GM12878 (cell line): ENCODE data around the gene HCFC1. TPM values are rescaled to one million over a fixed set of nuclear protein-coding genes. Genes with fewer than 3 reads are reported as not detected.
A peak's percentile ranks its signal among the peaks of the same experiment; 100 is the strongest.

Experiments used
- BMI1 ChIP-seq: fragments of 450-650 bp; IDR thresholded peaks from 2 replicates; pipeline ENCODE4 v1.6.1; 2016; ENCODE audit warnings: mild to moderate bottlenecking, moderate library complexity, borderline replicate concordance
- CHD4 ChIP-seq: fragments of 200-600 bp; sonication (generic); IDR thresholded peaks from 2 replicates; pipeline ENCODE4 v1.6.1; 2016; ENCODE audit warnings: mild to moderate bottlenecking
- DPF2 ChIP-seq: fragments of 450-650 bp; IDR thresholded peaks from 2 replicates; pipeline ENCODE4 v1.6.1; 2017; ENCODE audit warnings: mild to moderate bottlenecking
- FOS ChIP-seq: IDR thresholded peaks from 3 replicates; pipeline ENCODE4 v1.6.1; 2011; ENCODE audit warnings: borderline replicate concordance; ENCODE audit not compliant: insufficient read length; ENCODE audit errors: extremely low read depth
- GATAD2B ChIP-seq: fragments of 450-650 bp; conservative IDR thresholded peaks from 2 replicates; pipeline ENCODE4 v1.6.1; 2017; ENCODE audit warnings: low read depth, mild to moderate bottlenecking, moderate library complexity
- HCFC1 ChIP-seq: fragments of 150-350 bp; IDR thresholded peaks from 2 replicates; pipeline ENCODE4 v1.6.1; 2014; ENCODE audit warnings: low read length
- HDAC2 ChIP-seq: fragments of 200-600 bp; sonication (generic); IDR thresholded peaks from 2 replicates; pipeline ENCODE4 v1.6.1; 2017
- MEF2B ChIP-seq: fragments of 450-650 bp; IDR thresholded peaks from 2 replicates; pipeline ENCODE4 v1.6.1; 2018; ENCODE audit warnings: mild to moderate bottlenecking, moderate library complexity; ENCODE audit not compliant: partially characterized antibody, poor library complexity, severe bottlenecking
- NBN ChIP-seq: fragments of 450-650 bp; IDR thresholded peaks from 2 replicates; pipeline ENCODE4 v1.6.1; 2016
- POLR2AphosphoS5 ChIP-seq: IDR thresholded peaks from 2 replicates; pipeline ENCODE4 v1.6.1; 2011; ENCODE audit warnings: mild to moderate bottlenecking, low read length, inconsistent platforms
- SRF ChIP-seq, 2 experiments: IDR thresholded peaks; 2 replicates each; pipeline ENCODE4 v1.6.1; 2011; ENCODE audit warnings: low read depth in 2 of 2, low read length in 2 of 2, mild to moderate bottlenecking in 1 of 2, moderate library complexity in 1 of 2
- ZNF207 ChIP-seq: fragments of 450-650 bp; IDR thresholded peaks from 2 replicates; pipeline ENCODE4 v1.6.1; 2014; ENCODE audit warnings: antibody characterized with exemption, mild to moderate bottlenecking, borderline replicate concordance
- polyA plus RNA-seq, 11 experiments: library from polyadenylated mRNA; depleted of rRNA in 4 of 11; unstranded in 6 of 11; stranded (reverse) in 5 of 11; fragments of >200 nt; fragmentation: Nextera tagmentation in 4 of 11; fragmentation: Illumina TruSeq in 1 of 11; extraction: Ambion mirVana in 4 of 11; extraction: Trizol in 1 of 11; gene quantifications; 1 replicate in 1 of 11; 2 replicates in 10 of 11; pipeline versions ENCODE4 v1.2.1 to v1.2.3, GENCODE V29; 2011 to 2016; ENCODE audit warnings: inconsistent platforms in 2 of 11, missing spikeins in 2 of 11, low read depth in 1 of 11
- total RNA-seq, 4 experiments: library from RNA; depleted of rRNA in 3 of 4; stranded (reverse); fragments of >200 nt in 3 of 4; fragmentation: Illumina TruSeq in 1 of 4; extraction: Trizol in 1 of 4; gene quantifications; 2 replicates each; pipeline versions ENCODE4 v1.2.1 to v1.2.3, GENCODE V29; 2013 to 2021
- TF ChIP-seq, protein P1 (sequence below): fragments of 450-650 bp; IDR thresholded peaks from 2 replicates; pipeline ENCODE4 v1.6.1; 2016; ENCODE audit warnings: mild to moderate bottlenecking
- TF ChIP-seq, protein P2 (sequence below): fragments of 450-650 bp; IDR thresholded peaks from 2 replicates; pipeline ENCODE4 v1.6.1; 2018; ENCODE audit warnings: mild to moderate bottlenecking, low read depth, moderate library complexity; ENCODE audit not compliant: partially characterized antibody
- TF ChIP-seq, protein P3 (sequence below): IDR thresholded peaks from 2 replicates; pipeline ENCODE4 v1.6.1; 2012; ENCODE audit warnings: low read depth, low read length, improper control_type of control experiment
- TF ChIP-seq, protein P4 (sequence below): IDR thresholded peaks from 2 replicates; pipeline ENCODE4 v1.6.1; 2012; ENCODE audit warnings: low read depth, low read length, improper control_type of control experiment

Gene HCFC1
- total and polyA plus RNA-seq, 10 of the 15 experiments (the other 5 are each of a cell fraction or from before 2014, with no cell fraction given), result 3.9 to 92.7 (median 23.5) TPM

DNA sequence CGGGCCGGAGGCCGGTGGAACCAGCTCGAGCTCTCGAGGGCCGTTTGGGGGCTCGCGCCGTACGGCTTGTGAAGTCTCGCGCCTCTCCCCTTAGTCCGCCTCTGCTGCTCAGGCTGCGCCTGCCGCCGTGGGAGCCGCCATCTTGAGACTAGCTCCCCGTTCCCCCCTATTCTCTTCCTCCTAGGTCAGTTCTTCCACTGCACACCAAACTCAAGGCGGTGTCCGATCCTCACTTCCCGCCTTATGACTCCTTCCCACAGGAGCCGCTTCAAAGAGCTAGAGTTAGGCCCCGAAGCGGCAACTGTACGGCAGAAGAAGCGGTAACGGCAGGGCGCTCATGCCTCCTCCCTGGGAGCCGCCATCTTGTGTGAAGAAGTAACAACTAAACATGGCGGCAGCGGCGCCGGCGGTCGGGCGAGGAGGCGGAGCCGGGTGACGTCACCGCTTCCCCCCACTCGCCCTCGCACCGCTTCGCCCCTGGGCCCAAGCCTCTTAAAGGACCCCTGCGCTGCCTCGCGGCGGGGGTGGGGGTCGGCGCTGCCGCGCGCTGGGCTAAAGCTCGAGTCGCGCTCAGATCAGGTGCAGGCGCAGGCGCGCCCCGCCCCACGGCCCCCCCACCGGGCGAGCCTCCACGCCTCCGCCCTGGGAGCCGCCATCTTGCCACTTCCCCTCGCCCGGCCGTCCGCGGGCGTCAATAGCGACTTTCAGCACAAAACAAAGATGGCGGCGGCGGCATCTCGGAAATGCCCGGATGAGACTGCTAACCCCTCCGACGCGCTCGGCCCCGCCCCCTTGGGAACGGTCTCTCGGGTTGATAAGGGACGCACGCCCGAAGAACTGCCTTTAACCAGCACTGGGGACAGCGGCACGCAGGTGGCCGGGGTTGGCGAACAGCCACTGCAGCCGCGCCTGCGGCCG is at the start of gene HCFC1 (continued):
- TF ChIP-seq, protein P1, sequence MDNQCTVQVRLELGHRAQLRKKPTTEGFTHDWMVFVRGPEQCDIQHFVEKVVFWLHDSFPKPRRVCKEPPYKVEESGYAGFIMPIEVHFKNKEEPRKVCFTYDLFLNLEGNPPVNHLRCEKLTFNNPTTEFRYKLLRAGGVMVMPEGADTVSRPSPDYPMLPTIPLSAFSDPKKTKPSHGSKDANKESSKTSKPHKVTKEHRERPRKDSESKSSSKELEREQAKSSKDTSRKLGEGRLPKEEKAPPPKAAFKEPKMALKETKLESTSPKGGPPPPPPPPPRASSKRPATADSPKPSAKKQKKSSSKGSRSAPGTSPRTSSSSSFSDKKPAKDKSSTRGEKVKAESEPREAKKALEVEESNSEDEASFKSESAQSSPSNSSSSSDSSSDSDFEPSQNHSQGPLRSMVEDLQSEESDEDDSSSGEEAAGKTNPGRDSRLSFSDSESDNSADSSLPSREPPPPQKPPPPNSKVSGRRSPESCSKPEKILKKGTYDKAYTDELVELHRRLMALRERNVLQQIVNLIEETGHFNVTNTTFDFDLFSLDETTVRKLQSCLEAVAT, result peak; percentile 74
- TF ChIP-seq HCFC1, result peak; percentile 56
- TF ChIP-seq GATAD2B, result peak; percentile 59; the same call in 1 of the 2 replicates
- no peak for TF ChIP-seq HDAC2
- TF ChIP-seq, protein P2, sequence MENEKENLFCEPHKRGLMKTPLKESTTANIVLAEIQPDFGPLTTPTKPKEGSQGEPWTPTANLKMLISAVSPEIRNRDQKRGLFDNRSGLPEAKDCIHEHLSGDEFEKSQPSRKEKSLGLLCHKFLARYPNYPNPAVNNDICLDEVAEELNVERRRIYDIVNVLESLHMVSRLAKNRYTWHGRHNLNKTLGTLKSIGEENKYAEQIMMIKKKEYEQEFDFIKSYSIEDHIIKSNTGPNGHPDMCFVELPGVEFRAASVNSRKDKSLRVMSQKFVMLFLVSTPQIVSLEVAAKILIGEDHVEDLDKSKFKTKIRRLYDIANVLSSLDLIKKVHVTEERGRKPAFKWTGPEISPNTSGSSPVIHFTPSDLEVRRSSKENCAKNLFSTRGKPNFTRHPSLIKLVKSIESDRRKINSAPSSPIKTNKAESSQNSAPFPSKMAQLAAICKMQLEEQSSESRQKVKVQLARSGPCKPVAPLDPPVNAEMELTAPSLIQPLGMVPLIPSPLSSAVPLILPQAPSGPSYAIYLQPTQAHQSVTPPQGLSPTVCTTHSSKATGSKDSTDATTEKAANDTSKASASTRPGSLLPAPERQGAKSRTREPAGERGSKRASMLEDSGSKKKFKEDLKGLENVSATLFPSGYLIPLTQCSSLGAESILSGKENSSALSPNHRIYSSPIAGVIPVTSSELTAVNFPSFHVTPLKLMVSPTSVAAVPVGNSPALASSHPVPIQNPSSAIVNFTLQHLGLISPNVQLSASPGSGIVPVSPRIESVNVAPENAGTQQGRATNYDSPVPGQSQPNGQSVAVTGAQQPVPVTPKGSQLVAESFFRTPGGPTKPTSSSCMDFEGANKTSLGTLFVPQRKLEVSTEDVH, result no peak
- TF ChIP-seq, protein P3, sequence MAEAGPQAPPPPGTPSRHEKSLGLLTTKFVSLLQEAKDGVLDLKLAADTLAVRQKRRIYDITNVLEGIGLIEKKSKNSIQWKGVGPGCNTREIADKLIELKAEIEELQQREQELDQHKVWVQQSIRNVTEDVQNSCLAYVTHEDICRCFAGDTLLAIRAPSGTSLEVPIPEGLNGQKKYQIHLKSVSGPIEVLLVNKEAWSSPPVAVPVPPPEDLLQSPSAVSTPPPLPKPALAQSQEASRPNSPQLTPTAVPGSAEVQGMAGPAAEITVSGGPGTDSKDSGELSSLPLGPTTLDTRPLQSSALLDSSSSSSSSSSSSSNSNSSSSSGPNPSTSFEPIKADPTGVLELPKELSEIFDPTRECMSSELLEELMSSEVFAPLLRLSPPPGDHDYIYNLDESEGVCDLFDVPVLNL, result peak; percentile 46; the same call in 1 of the 2 replicates
- TF ChIP-seq MEF2B, result peak; percentile 11
- TF ChIP-seq BMI1, result no peak
- TF ChIP-seq ZNF207, result peak; percentile 76
- TF ChIP-seq POLR2AphosphoS5, result peak; percentile 59
- TF ChIP-seq FOS, result no peak
- TF ChIP-seq, protein P4, sequence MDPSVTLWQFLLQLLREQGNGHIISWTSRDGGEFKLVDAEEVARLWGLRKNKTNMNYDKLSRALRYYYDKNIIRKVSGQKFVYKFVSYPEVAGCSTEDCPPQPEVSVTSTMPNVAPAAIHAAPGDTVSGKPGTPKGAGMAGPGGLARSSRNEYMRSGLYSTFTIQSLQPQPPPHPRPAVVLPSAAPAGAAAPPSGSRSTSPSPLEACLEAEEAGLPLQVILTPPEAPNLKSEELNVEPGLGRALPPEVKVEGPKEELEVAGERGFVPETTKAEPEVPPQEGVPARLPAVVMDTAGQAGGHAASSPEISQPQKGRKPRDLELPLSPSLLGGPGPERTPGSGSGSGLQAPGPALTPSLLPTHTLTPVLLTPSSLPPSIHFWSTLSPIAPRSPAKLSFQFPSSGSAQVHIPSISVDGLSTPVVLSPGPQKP, result no peak
- TF ChIP-seq CHD4, result no peak
- peak; percentile 83; the same call in 1 of the 2 replicates for TF ChIP-seq NBN
- peak; percentile 77; the same call in 1 of the 2 replicates for TF ChIP-seq DPF2
- TF ChIP-seq SRF (IDR thresholded peaks at IDR 0.05; ENCODE audit: low read depth in 2 of 2, low read length in 2 of 2), result no peak
